GM21737 (cell line): ENCODE data around the gene FOXA2.
"Not testable (repeated sequence)": the region's sequence is repeated elsewhere in the genome, so short reads cannot be mapped to it uniquely, and the experiment has no call there.

Experiments used
- ATAC-seq: cut with Tn5 transposase; IDR thresholded peaks from one replicate; pipeline ENCODE4 v1.9.1; 2021; ENCODE audit warnings: mild to moderate bottlenecking, moderate library complexity; ENCODE audit not compliant: unreplicated experiment

Gene FOXA2

DNA sequence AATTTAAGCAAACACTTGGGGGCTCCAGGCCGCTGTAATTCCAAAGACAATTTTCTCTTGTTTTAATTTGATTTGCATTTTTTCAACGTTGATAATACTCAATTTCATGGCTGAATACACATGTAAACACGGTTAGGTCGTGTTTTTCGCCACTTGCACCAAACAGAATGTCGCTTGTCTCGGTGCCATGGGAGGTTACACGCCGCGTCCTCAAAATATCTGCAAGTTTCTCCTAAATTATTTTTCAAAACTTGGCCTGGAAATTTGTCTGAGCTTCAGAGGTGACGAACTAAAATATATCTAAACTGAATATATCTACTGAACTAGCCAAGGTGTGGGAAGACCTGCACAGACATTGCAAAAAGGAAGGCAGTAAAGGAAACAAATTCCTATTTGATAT, 15.0 kb downstream of the FOXA2 start:
- no peak for ATAC-seq

DNA sequence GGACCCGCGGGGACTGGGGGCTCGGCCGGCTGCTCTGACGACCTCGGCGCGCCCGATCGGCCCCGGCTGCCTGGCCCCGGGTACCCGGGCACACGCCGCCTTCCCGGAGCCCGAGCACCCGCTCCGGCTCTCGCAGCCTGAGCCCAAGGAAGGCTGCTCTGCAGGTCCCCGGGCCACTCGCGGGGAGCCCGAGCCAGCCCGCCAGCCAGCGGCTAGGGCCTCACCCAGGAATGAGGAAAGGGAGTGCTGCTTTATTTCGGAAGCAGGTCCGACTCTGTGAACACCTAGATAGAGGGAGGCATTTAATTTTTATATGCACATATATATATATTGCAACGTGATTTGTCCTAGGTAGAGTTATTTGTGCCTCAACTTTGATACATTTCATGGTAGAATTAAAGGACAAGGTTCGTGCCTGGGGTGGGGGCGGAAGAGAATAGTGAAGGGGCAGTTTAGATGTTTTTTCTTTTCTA, 15.5 kb downstream of the FOXA2 start:
- ATAC-seq: no peak

DNA sequence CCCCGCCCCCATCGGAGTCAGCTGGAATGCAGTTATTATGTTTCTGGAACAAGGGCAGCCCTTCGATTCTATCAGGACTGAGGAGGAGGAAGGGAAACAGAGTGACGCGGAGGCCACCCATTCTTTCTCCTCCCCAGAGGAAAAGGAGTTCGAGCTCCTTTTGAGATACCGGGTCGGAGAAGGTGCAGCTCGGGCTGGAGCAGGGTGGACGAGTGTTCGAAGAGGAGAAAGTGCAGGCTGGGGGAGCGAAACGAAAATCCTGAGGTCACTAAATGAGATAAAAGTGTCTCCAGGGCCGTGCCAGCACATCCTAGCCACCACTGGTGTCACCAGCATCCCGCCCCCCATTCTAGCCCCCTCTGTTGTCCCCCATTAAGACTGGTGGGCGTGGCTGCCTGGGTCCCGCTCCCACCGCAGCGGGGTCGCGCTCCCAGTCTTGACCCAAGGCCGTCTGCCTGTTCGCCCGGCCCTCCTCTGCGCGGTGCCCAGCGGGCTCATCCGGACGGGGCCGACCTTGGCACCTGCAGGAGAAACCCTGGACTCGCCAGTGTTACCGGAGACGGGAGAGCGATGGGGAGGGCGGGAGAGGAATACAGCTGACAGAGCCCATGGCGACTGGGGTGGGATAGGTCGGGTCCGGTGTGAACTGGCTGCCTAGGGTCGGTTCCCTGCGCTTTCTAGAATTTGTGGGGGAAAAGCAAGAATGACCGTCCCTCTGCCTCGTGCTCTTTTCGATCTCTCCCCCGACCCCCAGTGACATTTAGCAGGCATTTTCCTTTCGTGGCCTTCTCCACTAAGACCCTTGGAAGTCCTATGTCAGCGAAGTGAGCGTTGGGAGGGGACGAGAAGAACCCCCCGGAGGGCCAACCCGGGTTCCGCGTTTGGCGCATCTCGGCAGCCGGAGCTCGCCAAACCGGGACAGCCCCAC, 16.2 kb downstream of the FOXA2 start:
- no peak for ATAC-seq

DNA sequence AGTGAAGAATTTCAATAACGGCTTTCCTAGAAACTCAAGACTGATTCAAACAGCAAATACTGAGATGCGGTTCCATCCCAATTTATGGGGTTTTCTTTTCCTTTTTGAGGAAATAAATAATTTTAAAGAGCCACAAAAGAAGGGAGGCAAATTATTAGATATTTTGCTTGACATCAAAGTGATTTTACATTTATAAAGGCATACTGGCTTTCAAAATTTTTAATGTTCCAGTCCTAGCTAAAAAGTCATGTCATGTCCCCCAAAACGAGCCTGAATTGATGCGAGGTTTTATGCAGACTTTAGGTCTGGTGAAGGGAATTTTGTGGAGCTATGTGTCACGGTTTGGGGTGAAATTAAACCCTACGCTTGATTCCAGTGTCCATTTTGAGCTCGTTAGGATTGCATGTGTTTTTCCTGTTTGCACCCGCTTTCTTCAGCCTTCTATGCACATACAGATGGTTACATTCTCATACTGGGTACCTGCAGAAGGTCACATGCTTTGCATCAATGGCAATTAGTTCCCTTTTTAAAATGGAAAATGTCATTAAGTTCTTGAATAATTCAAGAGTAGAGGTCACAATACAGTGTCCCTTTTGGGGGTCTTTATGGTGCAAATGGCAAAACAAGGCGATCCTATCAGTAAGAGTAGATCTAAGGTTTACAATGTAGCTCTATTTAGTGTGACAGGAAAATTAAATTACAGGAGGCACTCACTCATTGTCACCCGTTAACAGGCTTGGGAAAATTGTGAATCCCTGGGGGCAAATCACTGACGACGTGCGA, 17.3 kb downstream of the FOXA2 start:
- ATAC-seq: no peak

DNA sequence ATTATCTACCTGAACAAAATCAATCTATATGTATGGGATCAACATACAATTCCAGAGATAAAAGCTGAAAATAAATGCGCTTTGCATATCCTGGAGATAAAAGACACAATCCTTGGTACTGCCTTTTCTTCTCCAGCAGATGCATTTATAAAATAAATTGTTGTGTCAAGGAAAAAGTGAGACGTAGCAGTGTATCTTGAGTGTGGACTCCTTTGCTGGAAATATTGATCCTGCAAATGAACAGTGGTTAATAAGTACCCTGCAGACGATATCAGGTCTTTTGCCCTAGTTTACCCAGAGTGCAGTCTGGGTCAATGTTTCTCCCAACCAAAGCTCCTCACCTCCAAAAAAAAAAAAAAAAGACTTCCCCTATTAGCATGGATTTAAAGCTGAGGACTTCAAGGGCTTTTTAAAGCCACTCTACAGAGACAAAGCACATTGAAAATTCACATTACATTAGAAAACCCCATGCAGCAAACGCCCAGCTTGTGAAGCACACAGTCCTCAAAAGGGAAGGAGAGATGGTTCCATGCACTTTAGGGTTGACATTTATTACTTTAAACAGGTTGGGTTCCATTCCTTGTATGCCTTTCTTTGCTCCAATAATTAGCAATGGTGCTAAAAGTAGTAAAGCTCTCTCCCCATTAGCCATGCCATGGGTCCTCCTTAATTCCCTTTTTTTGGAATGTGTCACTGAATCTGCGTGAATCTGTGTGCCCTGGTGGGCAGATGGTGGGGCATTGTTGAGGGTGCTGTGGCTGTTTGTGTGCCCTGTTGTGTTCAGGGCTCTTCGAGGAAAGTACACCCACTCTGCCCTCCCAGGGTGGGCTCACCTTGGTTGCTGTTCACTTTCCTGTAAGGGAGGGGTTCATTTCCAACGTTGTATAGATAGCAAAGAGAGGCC, 21.1 kb downstream of the FOXA2 start:
- no peak for ATAC-seq

DNA sequence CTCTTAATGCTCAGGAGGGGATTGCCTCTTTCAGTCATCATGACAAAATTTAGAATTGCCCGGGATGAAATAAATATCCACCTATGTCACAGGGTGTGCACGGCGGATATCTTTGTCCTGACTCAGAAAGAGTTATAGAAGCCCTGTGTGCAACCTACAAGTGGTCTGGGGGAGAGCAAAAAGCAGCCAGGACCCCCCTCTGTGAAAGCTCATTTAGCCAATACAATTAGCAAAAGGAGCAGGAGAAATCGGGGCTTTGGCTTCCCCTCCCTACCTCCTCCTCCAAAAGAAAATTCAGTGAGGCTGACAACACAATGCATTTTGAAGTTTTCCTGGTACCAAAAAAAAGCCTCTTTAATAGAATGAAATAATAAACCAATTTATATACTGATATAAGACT, 21.8 kb downstream of the FOXA2 start:
- ATAC-seq: no peak

DNA sequence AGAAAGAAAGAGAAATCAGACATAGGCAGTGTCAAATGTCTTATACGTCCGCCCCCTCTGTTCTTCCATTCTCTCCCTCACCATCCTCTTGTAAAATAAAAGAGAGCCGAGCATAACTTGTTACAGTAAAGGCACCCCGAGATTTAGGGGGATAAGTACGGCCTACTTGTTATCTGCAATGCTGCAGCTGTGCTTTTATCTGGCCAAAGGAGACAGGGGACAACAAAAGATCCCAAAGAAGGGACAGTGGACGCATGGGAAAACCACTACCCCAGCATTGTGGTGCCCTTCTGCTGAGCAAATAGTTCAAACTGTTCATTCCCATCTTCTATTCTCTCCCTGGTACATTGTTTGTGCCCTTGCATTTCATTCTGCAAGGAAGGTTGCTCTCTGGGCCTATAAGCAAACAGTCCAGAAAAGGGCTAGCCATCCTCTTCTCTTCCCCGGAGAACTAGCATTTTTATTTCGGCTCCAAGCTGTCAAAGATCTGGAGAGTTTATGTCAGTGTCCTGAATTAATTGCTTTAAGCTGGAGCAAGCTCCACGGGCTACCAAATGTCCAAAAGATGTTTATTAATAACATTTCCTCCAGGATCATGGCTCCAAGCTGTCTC, 22.3 kb downstream of the FOXA2 start:
- ATAC-seq: no peak

DNA sequence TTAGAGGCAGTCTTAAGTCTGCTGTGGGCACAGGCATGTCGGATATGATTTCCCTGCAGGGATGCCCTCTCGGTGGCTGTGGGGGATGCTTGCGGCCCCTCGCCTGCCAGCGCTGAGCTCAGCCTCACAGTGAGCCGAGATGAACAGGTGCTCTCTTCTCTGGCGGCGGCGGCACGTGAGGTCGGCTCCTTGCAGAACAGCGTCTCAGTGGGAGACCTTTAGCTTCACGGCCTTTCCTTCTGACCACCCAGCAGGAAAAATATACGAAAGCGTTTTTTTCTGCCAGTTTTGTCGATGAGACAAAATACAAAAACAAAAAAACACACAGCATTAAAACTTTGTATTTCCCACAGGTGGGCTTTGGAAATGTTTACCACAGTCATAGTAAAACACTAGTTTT, 23.6 kb downstream of the FOXA2 start:
- no peak for ATAC-seq

DNA sequence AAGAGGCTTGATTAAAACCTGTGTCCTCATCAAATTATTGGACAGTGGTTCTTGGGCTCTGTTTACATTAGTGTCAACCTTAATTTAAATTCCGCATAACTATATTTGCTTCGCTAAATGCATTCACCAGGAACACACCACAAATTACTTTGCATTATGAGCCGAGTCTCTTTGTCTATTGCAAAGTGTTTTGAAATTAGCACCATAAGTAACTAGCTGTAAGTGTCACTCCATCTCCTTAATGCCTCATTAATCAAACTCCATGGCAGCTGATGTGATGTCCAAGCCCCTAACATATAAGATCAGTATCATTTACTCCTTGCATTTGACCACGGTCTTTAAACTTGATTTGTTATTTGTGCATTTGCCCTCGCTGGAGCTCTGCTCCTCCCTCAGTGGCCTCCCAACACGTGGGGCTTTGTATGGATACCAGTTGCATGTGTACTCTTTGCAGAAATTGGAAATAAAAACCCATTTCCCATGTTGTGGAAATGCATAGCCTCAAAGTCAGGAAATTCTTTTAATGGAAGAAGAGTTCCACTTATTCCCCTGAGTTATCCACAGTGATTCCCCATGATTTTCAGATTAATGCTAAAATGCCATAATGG, 24.6 kb downstream of the FOXA2 start:
- no peak for ATAC-seq

DNA sequence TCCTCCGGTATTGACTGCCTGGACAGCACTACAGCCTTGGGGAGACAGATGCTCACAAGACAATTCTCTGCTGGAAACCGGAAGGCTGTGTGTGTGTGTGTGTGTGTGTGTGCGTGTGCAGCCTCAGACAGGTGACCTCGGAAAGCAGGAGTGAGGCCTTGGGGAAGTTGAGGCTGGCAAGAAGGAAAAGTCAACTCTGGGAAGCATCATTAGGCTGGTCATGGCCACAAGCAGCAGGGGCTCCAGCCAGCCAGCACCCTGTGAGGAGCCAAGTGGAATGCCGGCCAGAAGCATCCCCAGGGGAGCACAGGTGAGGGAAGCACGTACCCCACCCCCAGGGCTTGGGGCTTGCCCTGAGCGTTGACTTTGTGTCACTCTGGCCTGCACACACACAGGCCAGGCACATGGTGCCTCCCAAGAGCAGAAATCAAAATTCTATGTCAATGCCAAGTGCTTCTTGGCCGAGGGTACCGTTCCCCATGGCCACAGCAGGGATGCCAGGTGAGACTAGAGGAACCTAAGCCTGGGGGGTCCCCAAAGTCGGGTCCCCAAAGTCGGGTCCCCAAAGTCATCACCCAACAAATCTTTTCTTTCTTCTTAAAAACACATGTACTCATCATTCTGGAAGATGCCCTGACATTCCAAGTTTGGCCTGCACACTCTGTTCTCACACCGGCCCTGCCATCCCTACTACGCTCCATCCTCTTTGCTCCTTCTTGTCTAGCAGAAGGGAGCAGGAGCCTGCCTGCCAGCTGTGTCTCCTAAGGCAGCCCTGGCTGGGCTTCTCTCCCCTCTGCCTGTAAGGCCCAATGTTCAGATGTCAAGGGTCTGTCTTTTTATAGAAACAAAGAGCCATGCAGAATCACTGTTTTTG, 26.7 kb downstream of the FOXA2 start:
- no peak for ATAC-seq

DNA sequence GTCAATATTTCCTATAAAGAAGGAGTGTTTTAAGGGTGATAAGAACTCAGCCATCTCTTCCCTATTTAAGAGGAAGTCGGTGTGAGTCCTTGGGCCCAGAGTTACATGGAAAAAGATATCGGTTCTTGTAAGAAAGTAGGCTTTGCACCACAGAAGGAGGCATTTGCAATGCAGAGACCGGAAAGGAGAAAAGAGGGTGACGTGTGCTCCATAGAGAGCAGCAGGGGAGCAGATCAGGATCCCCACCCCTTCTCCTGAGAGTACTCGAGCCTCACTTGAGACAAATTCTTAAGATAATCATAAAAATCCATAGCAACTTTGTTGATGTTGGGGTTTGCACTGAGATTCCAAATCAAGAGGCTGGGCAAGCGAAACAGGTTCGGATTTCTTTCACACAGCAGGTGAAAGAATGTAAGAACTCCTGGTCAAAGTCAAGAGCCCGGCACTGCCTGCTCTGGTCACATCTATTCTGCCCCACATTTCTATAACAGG, 27.8 kb downstream of the FOXA2 start:
- no peak for ATAC-seq

DNA sequence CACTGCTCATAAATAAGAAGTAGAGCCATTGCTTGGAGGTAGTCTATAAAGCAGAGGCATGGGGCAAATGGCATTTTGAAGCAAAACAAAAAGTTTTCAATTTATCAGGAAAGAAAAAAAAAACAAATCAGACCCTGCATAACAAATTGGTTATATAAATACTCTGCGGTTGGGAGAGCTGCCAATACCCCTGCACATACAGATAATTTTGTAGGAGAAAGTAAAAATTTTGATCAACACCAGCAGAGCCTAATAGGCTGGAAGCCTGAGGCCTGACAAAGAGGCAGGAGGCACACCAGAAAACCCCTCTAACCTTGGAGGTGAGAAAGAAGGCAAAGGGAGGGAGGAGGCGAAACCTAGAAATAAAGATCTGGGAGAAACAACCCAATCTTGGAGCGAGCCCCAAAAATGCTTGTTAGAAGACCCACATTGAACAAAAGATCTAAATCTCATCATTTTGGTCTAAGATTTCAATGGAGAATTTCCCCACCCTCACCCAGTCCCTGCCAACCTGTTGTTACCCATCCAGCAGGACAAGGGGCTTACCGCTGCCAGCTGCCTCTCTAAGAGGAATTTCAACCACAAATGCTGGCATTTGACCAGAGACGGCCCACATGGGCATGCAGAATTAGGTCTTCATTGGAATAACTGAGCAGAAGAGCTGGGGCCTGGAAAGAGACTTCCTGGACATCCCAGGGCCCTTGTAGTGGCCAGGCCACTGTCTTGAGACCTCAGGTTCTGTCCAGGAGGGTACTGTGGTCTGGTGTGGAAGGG, 28.4 kb downstream of the FOXA2 start:
- ATAC-seq: no peak

DNA sequence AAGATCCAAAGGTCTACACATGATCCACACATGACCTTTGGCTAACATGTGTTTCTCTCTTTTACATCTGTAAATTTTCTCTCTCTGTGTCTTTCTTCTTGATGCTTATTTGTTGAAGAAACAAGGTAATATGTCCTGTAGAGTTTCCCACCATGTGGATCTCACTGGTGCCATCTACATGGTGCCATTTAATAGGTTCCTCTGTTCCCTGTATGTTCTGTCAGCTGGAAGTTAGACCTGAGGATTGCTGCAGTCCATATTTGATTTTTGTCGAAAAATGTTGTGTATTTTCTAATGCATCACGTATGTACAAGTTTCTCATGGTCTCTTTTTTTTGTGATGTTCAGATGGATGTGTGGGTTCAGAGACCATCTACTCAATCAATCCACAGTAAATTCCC, 30.0 kb downstream of the FOXA2 start:
- no peak for ATAC-seq

DNA sequence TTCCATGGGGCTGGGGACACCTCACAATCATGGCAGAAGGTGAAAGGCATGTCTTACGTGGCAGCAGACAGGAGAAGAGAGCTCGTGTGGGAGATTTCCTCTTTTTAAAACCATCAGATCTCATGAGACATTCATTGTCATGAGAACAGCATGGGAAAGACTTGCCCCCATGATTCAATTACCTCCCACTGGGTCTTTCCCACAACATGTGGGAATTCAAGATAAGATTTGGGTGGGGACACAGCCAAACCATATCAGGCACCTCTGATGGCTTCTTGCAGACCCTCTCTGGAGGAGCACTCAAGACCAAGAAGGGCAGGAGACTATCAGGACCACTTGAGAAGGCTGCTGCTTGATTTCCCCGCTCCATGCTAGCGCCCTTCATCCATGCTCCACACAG, 33.9 kb downstream of the FOXA2 start:
- ATAC-seq: not testable (repeated sequence)

DNA sequence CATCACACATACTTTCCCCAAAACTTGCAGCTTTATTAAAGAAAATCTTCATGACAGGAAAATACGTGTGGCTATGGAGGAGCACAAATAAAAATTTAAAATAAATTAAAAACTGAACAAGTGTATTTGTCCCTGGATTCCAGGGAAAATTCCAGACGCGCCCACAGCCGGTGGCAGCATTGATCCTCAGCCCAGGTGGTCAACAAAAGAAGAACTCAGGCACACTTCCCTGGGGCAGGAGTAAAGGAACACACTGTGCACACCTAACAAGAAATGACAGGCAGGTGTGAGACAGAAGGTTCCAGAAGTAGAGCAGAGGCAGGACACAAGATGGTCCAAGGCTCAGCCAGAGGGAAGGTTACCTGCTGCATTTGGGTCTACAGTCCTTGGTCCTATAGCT, 36.3 kb downstream of the FOXA2 start:
- ATAC-seq: no peak

DNA sequence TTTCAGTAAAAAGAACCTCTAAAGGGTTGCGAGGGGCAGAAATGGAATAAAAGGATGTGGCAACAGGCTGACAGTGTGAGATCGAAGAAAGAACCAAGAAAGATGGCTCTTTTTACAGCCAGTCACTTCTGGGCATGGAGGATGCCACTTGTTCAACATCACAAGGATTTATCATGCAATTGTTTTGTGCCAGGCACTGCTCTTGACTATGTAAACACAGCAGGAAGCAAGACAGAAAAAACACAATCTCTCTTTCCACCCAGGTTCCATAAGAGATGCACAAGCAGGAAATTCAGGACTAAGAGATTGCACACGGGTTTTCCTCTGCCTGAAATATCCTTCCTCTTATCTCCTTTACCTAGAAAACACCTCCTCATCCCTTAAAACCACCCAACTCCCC, 38.0 kb downstream of the FOXA2 start:
- ATAC-seq: no peak

DNA sequence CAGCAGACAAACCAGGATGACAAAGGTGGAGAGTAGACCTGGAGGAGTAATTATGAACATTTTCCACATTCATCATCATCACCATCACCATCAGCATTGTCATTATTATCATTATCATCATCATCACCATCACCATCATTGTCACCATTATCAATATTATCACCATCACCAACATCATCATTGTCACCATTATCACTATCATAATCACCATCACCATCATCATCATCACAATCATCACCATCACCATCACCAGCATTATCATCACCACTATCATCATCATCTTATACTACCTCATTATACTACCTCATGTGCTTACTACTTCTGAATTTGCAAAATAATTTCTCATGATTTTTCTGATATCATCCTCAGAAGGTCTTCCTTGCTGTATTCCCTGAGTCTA, 39.3 kb downstream of the FOXA2 start:
- ATAC-seq: no peak

DNA sequence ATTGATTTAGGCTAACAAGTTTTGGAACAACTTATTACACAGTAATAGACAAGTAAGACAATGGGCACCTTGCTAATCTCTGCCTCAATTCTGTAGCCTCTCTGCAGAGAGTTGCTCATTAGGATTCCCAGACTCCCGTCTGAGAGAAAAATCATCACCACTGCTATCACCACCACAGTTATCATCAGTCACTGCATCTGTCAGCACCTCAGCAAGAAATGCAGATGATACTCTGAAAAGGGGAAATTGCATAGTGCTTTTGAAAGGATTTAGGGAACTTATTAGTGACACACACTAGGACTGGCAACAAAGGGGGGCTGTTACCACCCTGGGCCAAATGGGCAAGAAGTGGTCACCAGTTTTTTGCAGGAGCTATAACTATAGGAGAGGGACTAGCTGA, 39.9 kb downstream of the FOXA2 start:
- no peak for ATAC-seq
